ENCODE measurements around the gene DUSP3. TPM values are rescaled to one million over a fixed set of nuclear protein-coding genes. Genes with fewer than 3 reads are reported as not detected.

Gene DUSP3
- polyA plus RNA-seq, 1 donor from 2014 or later = 38.8 TPM

GRCh38 chr17:43758086-43758485 lies 20.7 kb downstream of the DUSP3 start:
- Histone ChIP-seq H3F3A (ENCODE audit: insufficient read depth, low read length, poor library complexity, severe bottlenecking) (no peaks in the 10 kb centered on the region), H3K9me3 (ENCODE audit: low read length) (no peaks in the 10 kb centered on the region), H3K27ac (ENCODE audit: low read length) (no peak overlapping the region), H3K4me3 (ENCODE audit: low read length) (no peak overlapping the region), H3K79me2 (replicated peaks; ENCODE audit: insufficient read depth, low read length) (no peaks in the 10 kb centered on the region), H3K9ac (ENCODE audit: low read length) (no peak overlapping the region), H2AFZ (ENCODE audit: low read depth, low read length) (no peak overlapping the region), H3K9me2 (ENCODE audit: insufficient read depth, low read length) (no peaks in the 10 kb centered on the region), H3K4me2 (ENCODE audit: low read length) (no peak overlapping the region), H3K27me3 (ENCODE audit: insufficient read depth, low read depth, low read length) (peaks cover 27% of the 10 kb centered on the region), H3K36me3 (ENCODE audit: insufficient read depth, low read length) (no peaks in the 10 kb centered on the region), H4K20me1 (ENCODE audit: insufficient read depth) (no peaks in the 10 kb centered on the region)
- TF ChIP-seq EP300 (conservative IDR thresholded peaks at IDR 0.05; ENCODE audit: poor library complexity, severe bottlenecking) = no peak
- TF ChIP-seq EZH2 (IDR thresholded peaks at IDR 0.05; ENCODE audit: borderline replicate concordance, insufficient read depth, low read length, poor library complexity, severe bottlenecking) = no peak

- Histone ChIP-seq H2AFZ (ENCODE audit: low read depth, low read length) (no peak overlapping the region), H4K20me1 (ENCODE audit: insufficient read depth) (no peaks in the 10 kb centered on the region), H3F3A (ENCODE audit: insufficient read depth, low read length, poor library complexity, severe bottlenecking) (no peaks in the 10 kb centered on the region), H3K4me2 (ENCODE audit: low read length) (no peak overlapping the region), H3K9me3 (ENCODE audit: low read length) (no peaks in the 10 kb centered on the region), H3K79me2 (replicated peaks; ENCODE audit: insufficient read depth, low read length) (no peaks in the 10 kb centered on the region), H3K27me3 (ENCODE audit: insufficient read depth, low read depth, low read length) (peaks cover 27% of the 10 kb centered on the region), H3K9ac (ENCODE audit: low read length) (no peak overlapping the region), H3K27ac (ENCODE audit: low read length) (no peak overlapping the region), H3K9me2 (ENCODE audit: insufficient read depth, low read length) (no peaks in the 10 kb centered on the region), H3K36me3 (ENCODE audit: insufficient read depth, low read length) (no peaks in the 10 kb centered on the region), H3K4me3 (ENCODE audit: low read length) (no peak overlapping the region)
- TF ChIP-seq MXI1 (conservative IDR thresholded peaks at IDR 0.05; ENCODE audit: poor library complexity, severe bottlenecking) = no peak
- TF ChIP-seq RAD21 (conservative IDR thresholded peaks at IDR 0.05) = no peak
- no peak for TF ChIP-seq EP300 (conservative IDR thresholded peaks at IDR 0.05; ENCODE audit: poor library complexity, severe bottlenecking)
- TF ChIP-seq TAF1 (IDR thresholded peaks at IDR 0.05; ENCODE audit: low read depth) = no peak
- TF ChIP-seq REST (IDR thresholded peaks at IDR 0.05; ENCODE audit: borderline replicate concordance) = no peak
- TF ChIP-seq SMC3 (conservative IDR thresholded peaks at IDR 0.05; ENCODE audit: poor library complexity) = no peak
- TF ChIP-seq POLR2AphosphoS5 (IDR thresholded peaks at IDR 0.05) = no peak
- no peak for TF ChIP-seq EZH2 (IDR thresholded peaks at IDR 0.05; ENCODE audit: borderline replicate concordance, insufficient read depth, low read length, poor library complexity, severe bottlenecking)
- TF ChIP-seq CTCF (IDR thresholded peaks at IDR 0.05; ENCODE audit: poor library complexity, severe bottlenecking) = no peak
These were observed 21.6 kb downstream of the DUSP3 start for GRCh38 chr17:43757171-43757660.

All from neural cell (in vitro differentiated cells).